HepG2 (cell line): ENCODE measurements around the gene CYP2J2. TPM values are rescaled to one million over a fixed set of nuclear protein-coding genes. Genes with fewer than 3 reads are reported as not detected.

Source experiments
- CHD4 ChIP-seq: fragments of 200-600 bp; sonication (generic); IDR thresholded peaks from 2 replicates; pipeline ENCODE4 v1.7.0; 2017; ENCODE audit warnings: mild to moderate bottlenecking, low read length, borderline replicate concordance
- IKZF4 ChIP-seq: sonication (generic); formaldehyde crosslinking; IDR thresholded peaks from 2 replicates; pipeline ENCODE4 v1.5.1; 2020; ENCODE audit warnings: borderline replicate concordance, mild to moderate bottlenecking, low read depth, missing genetic modification reagents; ENCODE audit errors: not compliant biosample characterization
- KAT8 ChIP-seq: IDR thresholded peaks from 2 replicates; pipeline ENCODE4 v1.6.1; 2016; ENCODE audit warnings: missing genetic modification reagents, missing compliant biosample characterization
- MEF2D ChIP-seq: sonication (generic); formaldehyde crosslinking; IDR thresholded peaks from 2 replicates; pipeline ENCODE4 v1.5.1; 2020; ENCODE audit warnings: mild to moderate bottlenecking, missing genetic modification reagents
- NCOA1 ChIP-seq: sonication (generic); formaldehyde crosslinking; IDR thresholded peaks from 2 replicates; pipeline ENCODE4 v1.9.0; 2021; ENCODE audit warnings: missing genetic modification reagents
- NFKBIZ ChIP-seq: IDR thresholded peaks from 2 replicates; pipeline ENCODE4 v1.6.1; 2018; ENCODE audit warnings: missing genetic modification reagents, missing compliant biosample characterization
- POLR2A ChIP-seq, 2 experiments: IDR thresholded peaks; 2 replicates each; pipeline ENCODE4 v1.6.1; 2011; ENCODE audit warnings: low read depth in 2 of 2, low read length in 2 of 2, mild to moderate bottlenecking in 1 of 2, moderate library complexity in 1 of 2; ENCODE audit not compliant: insufficient read depth in 1 of 2
- PTBP1 ChIP-seq: fragments of 200-400 bp; formaldehyde crosslinking; IDR thresholded peaks from 2 replicates; pipeline ENCODE4 v1.6.1; 2018; ENCODE audit warnings: low read length, low read depth; ENCODE audit not compliant: poor library complexity, severe bottlenecking
- ZNF530 ChIP-seq: sonication (generic); formaldehyde crosslinking; IDR thresholded peaks from 2 replicates; pipeline ENCODE4 v1.5.0; 2020; ENCODE audit warnings: low read depth, mild to moderate bottlenecking, missing genetic modification reagents
- ZNF543 ChIP-seq: sonication (generic); formaldehyde crosslinking; IDR thresholded peaks from 2 replicates; pipeline ENCODE4 v1.4.0; 2020; ENCODE audit warnings: mild to moderate bottlenecking, missing genetic modification reagents
- ZNF749 ChIP-seq: sonication (generic); formaldehyde crosslinking; IDR thresholded peaks from 2 replicates; pipeline ENCODE4 v1.8.0; 2022; ENCODE audit warnings: mild to moderate bottlenecking, missing genetic modification reagents, moderate library complexity, borderline replicate concordance
- ZNF75D ChIP-seq: sonication (generic); formaldehyde crosslinking; IDR thresholded peaks from 2 replicates; pipeline ENCODE4 v1.8.1; 2023; ENCODE audit warnings: missing genetic modification reagents, mild to moderate bottlenecking, borderline replicate concordance
- polyA plus RNA-seq, 8 experiments: library from polyadenylated mRNA; depleted of rRNA in 3 of 8; stranded (reverse) in 7 of 8; unstranded in 1 of 8; fragments of >200 nt; fragmentation: Illumina TruSeq in 4 of 8; extraction: Trizol in 4 of 8; gene quantifications; 2 replicates each; pipeline versions ENCODE4 v1.2.1 to v1.2.3, GENCODE V29; 2011 to 2016; ENCODE audit warnings: low read depth in 4 of 8, missing spikeins in 1 of 8, mixed read lengths in 1 of 8; ENCODE audit not compliant: insufficient read depth in 1 of 8
- total RNA-seq, 5 experiments: library from RNA; depleted of rRNA; stranded (reverse); fragments of >200 nt; fragmentation: Illumina TruSeq; extraction: Trizol; gene quantifications; 2 replicates each; pipeline ENCODE4 v1.2.3, GENCODE V29; 2016; ENCODE audit warnings: low read depth in 1 of 5
- TF ChIP-seq, protein P1 (sequence below), 2 experiments: sonication (generic) in 1 of 2; formaldehyde crosslinking in 1 of 2; IDR thresholded peaks; 2 replicates each; pipeline versions ENCODE4 v1.4.0 to v1.6.1; 2016 to 2020; ENCODE audit warnings: borderline replicate concordance in 1 of 2, low read depth in 1 of 2, mild to moderate bottlenecking in 1 of 2, missing genetic modification reagents in 1 of 2
- TF ChIP-seq, protein P2 (sequence below), 2 experiments: sonication (generic) in 1 of 2; formaldehyde crosslinking in 1 of 2; IDR thresholded peaks; 2 replicates each; pipeline versions ENCODE4 v1.4.0 to v1.6.1; 2018 to 2020; ENCODE audit warnings: missing genetic modification reagents in 2 of 2, borderline replicate concordance in 1 of 2, low read depth in 1 of 2, mild to moderate bottlenecking in 1 of 2, missing biosample characterization in 1 of 2
- TF ChIP-seq, protein P3 (sequence below): IDR thresholded peaks from 2 replicates; pipeline ENCODE4 v1.4.0; 2020; ENCODE audit warnings: mild to moderate bottlenecking, missing genetic modification reagents
- TF ChIP-seq, protein P4 (sequence below): sonication (generic); formaldehyde crosslinking; IDR thresholded peaks from 2 replicates; pipeline ENCODE4 v1.5.0; 2020; ENCODE audit warnings: mild to moderate bottlenecking, missing genetic modification reagents, borderline replicate concordance

CYP2J2 gene
- total and polyA plus RNA-seq, 2 of the 13 experiments (the other 11 are each of a cell fraction or from before 2014, with no cell fraction given) = 2.1 to 5.9 TPM

DNA sequence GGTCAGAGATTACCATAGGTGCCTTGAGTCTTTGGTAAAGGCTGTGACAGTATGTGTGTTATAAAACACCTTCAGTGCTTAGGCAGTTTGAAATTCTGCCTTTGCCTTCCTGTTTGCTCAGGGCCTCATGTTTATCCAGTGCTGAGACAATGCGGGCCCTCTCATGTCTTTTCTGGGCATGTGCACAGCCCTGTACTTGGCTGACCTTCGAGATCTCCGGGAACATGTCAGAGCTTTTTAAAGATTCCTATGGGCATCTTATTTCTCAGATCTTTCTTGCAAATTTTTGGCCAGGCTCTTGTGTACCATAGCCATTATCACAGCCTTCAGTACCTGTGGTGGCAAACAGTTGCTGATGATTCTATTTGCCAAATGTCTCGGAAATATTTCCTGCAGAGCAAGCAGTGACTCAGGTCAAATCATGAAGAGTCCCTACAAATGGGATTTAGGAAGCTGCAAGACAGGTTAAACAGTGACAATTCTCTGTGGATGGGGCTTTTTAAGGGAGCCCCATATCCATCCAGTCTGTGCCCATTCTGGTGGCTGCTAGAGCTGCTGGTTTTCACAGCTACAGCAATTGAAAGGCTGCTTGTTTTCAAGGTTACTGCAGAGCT is 69.7 kb downstream of the CYP2J2 start (continued):
- TF ChIP-seq, protein P1, sequence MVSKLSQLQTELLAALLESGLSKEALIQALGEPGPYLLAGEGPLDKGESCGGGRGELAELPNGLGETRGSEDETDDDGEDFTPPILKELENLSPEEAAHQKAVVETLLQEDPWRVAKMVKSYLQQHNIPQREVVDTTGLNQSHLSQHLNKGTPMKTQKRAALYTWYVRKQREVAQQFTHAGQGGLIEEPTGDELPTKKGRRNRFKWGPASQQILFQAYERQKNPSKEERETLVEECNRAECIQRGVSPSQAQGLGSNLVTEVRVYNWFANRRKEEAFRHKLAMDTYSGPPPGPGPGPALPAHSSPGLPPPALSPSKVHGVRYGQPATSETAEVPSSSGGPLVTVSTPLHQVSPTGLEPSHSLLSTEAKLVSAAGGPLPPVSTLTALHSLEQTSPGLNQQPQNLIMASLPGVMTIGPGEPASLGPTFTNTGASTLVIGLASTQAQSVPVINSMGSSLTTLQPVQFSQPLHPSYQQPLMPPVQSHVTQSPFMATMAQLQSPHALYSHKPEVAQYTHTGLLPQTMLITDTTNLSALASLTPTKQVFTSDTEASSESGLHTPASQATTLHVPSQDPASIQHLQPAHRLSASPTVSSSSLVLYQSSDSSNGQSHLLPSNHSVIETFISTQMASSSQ (IDR thresholded peaks at IDR 0.05; ENCODE audit: low read depth) = no peak
- TF ChIP-seq, protein P1 (CRISPR knock-in tag; IDR thresholded peaks at IDR 0.05; ENCODE audit: borderline replicate concordance) = no peak
- TF ChIP-seq, protein P2, sequence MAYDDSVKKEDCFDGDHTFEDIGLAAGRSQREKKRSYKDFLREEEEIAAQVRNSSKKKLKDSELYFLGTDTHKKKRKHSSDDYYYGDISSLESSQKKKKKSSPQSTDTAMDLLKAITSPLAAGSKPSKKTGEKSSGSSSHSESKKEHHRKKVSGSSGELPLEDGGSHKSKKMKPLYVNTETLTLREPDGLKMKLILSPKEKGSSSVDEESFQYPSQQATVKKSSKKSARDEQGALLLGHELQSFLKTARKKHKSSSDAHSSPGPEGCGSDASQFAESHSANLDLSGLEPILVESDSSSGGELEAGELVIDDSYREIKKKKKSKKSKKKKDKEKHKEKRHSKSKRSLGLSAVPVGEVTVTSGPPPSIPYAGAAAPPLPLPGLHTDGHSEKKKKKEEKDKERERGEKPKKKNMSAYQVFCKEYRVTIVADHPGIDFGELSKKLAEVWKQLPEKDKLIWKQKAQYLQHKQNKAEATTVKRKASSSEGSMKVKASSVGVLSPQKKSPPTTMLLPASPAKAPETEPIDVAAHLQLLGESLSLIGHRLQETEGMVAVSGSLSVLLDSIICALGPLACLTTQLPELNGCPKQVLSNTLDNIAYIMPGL (CRISPR knock-in tag; IDR thresholded peaks at IDR 0.05; ENCODE audit: borderline replicate concordance in 1 of 2, low read depth in 1 of 2) = no peak
- TF ChIP-seq NFKBIZ (CRISPR knock-in tag) (no peak), NCOA1 (CRISPR knock-in tag) (no peak), ZNF543 (CRISPR knock-in tag) (no peak), KAT8 (CRISPR knock-in tag) (peak; percentile 55), CHD4 (no peak), ZNF75D (CRISPR knock-in tag) (no peak), POLR2A (IDR thresholded peaks at IDR 0.05; ENCODE audit: insufficient read depth in 1 of 2, low read depth in 2 of 2, low read length in 2 of 2) (no peak; a peak in 1 of 4 replicates), IKZF4 (CRISPR knock-in tag) (no peak), ZNF530 (no peak), PTBP1 (no peak), ZNF749 (CRISPR knock-in tag) (no peak), MEF2D (CRISPR knock-in tag) (0 out of 2 replicates have a peak, but pooled peaks have one; percentile 27)
- TF ChIP-seq, protein P3, sequence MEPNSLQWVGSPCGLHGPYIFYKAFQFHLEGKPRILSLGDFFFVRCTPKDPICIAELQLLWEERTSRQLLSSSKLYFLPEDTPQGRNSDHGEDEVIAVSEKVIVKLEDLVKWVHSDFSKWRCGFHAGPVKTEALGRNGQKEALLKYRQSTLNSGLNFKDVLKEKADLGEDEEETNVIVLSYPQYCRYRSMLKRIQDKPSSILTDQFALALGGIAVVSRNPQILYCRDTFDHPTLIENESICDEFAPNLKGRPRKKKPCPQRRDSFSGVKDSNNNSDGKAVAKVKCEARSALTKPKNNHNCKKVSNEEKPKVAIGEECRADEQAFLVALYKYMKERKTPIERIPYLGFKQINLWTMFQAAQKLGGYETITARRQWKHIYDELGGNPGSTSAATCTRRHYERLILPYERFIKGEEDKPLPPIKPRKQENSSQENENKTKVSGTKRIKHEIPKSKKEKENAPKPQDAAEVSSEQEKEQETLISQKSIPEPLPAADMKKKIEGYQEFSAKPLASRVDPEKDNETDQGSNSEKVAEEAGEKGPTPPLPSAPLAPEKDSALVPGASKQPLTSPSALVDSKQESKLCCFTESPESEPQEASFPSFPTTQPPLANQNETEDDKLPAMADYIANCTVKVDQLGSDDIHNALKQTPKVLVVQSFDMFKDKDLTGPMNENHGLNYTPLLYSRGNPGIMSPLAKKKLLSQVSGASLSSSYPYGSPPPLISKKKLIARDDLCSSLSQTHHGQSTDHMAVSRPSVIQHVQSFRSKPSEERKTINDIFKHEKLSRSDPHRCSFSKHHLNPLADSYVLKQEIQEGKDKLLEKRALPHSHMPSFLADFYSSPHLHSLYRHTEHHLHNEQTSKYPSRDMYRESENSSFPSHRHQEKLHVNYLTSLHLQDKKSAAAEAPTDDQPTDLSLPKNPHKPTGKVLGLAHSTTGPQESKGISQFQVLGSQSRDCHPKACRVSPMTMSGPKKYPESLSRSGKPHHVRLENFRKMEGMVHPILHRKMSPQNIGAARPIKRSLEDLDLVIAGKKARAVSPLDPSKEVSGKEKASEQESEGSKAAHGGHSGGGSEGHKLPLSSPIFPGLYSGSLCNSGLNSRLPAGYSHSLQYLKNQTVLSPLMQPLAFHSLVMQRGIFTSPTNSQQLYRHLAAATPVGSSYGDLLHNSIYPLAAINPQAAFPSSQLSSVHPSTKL = peak; percentile 88
- TF ChIP-seq, protein P4, sequence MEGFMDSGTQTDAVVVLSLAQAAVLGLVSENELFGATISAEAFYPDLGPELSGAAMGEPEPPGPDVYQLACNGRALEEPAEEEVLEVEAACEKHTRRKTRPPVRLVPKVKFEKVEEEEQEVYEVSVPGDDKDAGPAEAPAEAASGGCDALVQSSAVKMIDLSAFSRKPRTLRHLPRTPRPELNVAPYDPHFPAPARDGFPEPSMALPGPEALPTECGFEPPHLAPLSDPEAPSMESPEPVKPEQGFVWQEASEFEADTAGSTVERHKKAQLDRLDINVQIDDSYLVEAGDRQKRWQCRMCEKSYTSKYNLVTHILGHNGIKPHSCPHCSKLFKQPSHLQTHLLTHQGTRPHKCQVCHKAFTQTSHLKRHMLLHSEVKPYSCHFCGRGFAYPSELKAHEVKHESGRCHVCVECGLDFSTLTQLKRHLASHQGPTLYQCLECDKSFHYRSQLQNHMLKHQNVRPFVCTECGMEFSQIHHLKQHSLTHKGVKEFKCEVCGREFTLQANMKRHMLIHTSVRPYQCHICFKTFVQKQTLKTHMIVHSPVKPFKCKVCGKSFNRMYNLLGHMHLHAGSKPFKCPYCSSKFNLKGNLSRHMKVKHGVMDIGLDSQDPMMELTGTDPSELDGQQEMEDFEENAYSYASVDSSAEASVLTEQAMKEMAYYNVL (CRISPR knock-in tag) = no peak; the same call in 1 of the 2 replicates
